Hindlimb muscle (tissue), 1 donor: ENCODE results near the gene G6PC2. TPM values are rescaled to one million over a fixed set of nuclear protein-coding genes. Genes with fewer than 3 reads are reported as not detected.
A peak's percentile ranks its signal among the peaks of the same experiment; 100 is the strongest.
"Not testable (repeated sequence)": the region's sequence is repeated elsewhere in the genome, so short reads cannot be mapped to it uniquely, and the experiment has no call there.

Experiments
- DNase-seq: peaks from one replicate; pipeline ENCODE4 v3.0.0-alpha.2; 2013
- polyA plus RNA-seq: library from polyadenylated mRNA; unstranded; fragments of 120-200 nt; gene quantifications from one replicate; pipeline ENCODE4 v1.2.1, GENCODE V29; 2013; ENCODE audit not compliant: insufficient read length

The G6PC2 gene, protein sequence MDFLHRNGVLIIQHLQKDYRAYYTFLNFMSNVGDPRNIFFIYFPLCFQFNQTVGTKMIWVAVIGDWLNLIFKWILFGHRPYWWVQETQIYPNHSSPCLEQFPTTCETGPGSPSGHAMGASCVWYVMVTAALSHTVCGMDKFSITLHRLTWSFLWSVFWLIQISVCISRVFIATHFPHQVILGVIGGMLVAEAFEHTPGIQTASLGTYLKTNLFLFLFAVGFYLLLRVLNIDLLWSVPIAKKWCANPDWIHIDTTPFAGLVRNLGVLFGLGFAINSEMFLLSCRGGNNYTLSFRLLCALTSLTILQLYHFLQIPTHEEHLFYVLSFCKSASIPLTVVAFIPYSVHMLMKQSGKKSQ
- polyA plus RNA-seq = not detected

DNA sequence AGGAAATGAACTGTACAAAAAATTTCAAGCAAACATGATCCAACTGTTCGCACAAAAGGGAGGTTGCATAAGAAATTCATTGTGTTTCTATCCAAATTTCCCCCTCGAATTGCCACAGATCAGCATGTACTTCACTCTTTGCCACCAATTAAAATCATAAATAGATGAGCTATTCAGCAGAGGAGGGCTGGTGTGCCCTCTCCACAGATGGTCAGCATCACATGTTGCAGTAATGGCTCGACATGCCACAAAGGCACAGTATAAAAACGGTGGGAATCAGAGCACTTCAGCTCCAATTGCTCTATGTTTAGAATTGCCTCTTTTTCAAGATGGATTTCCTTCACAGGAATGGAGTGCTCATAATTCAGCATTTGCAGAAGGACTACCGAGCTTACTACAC, at the start of gene G6PC2:
G6PC2 (plus strand) TSS at position 289 of the 400 bp plus-strand sequence; CDS start at position 330, 41 bp downstream.
- DNase-seq = no peak

DNA sequence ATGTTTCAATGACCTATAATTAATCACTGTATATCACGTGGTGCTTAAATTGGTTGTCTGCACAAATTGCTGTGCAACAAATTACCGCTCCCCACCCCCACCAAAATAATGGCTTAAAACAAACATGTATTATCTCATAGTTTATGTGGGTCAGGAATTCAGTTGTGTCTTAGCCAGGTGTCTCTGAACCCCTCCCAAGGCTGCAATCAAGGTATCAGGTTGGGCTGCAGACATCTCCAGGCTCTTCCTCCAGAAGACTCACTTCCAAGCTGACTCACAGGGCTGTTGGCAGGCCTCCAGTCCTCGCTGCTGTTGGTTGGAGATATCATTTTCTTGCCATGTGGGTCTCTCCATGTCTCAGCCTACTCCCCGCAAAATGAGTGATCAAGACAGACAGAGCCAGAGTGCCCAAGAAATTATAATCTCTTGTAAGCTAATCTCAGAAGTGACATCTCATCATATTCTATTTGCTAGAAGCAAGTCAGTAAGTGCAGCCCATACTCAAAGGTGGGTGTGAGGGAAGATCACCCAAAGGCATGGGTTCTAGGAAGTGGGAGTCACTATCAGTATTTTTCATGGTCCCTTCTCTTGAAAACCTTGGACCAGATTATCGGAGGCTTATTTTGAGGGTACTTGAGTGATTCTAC, 49.3 kb upstream of the G6PC2 start:
- no peak for DNase-seq

DNA sequence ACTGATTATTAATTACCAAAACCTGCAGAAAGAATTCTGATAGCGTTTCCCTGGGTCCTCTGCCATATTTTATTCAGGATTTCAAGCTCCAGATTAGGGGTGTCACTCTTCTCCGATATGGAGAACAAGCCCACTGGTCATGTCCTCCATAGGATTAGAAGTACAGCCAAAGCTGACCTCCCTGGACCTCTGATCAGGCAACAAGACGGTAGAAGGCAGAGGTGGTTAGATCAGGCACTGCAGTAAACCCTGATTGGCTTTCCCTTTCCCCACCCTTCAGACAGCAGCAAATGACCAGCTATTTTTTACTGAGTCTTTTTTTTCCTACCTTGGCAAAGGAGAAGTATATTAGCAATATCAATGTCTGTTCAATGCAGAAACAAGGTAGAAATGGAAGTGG, 48.6 kb upstream of the G6PC2 start:
- no peak for DNase-seq

DNA sequence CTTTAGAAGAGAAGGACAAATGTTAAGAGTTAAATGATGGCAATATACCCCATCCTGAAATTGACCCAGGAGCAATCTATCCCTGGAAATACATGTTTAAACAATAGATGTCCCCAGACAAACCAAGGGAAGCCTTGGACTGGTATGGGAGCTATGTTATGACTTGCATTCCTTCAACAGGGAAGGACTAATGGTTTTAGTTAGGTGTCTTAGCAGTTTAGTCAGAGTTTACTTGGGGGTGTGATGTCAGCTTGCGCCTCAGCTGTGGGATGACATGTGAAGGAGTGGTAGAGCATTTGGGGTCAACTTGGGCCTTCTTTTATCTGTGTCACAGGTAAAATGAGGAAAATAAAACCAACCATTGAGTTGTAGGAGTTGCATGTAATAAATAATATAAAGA, 47.6 kb upstream of the G6PC2 start:
- DNase-seq = no peak

DNA sequence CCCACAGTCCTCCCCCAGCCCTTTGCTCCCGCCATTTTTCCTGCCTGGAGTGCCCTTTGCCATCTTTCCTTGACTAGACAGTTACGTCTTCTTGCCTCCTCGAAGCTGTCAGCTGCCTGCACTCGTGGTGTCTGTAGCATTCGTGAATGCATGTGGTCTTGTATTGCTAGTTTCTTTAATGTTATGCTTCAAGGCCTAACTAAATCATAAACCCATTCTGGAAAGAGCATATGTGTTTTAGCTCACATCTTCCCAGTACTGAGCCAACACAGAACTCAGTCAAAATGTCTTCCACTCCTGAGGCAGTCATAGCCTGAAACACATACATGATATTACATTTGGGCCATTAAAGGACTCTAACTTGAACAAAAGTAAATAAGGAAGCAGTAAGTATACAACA, 46.4 kb upstream of the G6PC2 start:
- no peak for DNase-seq

DNA sequence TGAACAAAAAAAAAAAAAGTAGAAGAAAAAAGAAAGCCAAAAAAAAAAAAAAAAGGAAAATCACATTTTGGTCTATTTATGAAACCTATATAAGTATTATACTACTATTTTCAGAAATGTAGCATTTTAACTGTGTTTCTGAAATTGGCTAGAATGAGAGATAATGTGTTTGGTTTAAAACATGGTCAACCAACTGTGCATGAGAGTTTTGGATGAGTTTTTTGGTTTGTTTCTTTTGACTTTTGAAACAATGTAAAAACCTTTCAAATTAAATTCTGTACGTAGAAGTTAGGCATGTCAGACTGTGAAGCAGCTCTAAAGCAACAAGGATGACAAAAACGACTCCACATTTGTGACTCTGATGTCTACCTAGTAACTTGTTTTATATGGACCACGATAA, 45.5 kb upstream of the G6PC2 start:
- no peak for DNase-seq

DNA sequence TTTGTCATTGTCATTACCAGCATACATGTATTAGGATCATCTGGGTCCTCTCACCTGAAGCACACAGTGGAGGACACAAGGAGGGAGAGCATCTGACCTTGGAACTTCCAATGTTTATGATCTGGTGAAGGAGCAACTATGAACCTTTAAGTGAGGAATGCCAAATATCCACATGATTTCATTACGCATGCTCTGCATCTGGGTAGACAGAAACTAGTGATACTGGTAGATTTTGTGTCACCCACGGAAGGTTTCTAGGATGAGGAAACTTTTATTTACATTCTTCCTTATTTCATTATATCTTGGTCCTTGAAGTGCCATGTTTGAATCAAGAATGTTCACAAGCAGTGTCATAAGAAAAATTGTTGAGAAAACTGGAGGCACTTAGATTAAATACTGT, 42.9 kb upstream of the G6PC2 start:
- no peak for DNase-seq

DNA sequence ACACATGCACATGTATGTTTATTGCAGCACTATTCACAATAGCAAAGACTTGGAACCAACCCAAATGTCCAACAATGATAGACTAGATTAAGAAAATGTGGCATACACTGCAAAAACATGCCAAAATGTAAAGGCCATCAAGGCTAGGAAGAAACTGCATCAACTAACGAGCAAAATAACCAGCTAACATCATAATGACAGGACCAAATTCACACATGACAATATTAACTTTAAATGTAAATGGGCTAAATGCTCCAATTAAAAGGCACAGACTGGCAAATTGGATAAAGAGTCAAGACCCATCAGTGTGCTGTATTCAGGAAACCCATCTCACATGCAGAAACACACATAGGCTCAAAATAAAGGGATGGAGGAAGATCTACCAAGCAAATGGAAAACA, 33.9 kb upstream of the G6PC2 start:
- DNase-seq = not testable (repeated sequence)

DNA sequence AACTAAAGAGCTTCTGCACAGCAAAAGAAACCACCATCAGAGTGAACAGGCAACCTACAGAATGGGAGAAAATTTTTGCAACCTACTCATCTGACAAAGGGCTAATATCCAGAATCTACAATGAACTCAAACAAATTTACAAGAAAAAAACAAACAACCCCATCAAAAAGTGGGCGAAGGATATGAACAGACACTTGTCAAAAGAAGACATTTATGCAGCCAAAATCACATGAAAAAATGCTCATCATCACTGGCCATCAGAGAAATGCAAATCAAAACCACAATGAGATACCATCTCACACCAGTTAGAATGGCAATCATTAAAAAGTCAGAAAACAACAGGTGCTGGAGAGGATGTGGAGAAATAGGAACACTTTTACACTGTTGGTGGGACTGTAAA, 30.7 kb upstream of the G6PC2 start:
- DNase-seq = not testable (repeated sequence)

DNA sequence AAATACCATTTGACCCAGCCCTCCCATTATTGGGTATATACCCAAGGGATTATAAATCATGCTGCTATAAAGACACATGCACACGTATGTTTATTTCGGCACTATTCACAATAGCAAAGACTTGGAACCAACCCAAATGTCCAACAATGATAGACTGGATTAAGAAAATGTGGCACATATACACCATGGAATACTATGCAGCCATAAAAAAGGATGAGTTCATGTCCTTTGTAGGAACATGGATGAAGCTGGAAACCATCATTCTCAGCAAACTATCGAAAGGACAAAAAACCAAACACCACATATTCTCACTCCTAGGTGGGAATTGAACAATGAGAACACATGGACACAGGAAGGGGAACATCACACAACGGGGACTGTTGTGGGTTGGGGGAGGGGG, 30.3 kb upstream of the G6PC2 start:
- not testable (repeated sequence) for DNase-seq

DNA sequence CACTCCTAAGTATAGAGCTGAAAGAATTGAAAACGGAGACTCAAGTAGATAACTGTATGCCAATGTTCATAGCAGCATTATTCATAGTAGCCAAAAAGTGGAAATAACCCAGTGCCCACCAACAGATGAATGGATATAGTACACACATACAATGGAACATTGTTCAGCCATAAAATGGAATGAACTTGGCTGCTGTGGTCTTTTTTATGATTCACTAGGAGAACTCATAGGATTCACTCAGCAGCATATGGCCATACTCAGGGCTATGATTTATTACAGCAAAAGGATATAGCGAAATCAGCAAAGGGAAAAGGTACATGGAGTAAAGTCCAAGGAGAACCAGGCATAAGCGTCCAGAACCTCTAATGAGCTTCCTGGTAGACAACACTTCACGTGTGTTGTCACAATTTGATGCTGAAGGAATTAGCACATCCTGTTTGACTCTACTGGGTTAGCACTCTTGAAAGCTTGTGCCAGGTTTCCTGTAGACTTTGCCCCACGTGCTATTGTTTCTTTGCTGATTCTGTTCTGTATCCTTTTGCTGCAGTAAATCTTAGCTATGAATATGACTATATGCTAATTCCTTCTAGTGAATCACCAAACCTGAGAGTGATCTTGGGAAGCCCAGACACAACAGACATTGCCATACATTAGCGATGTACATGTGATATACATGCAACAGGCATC, 26.6 kb upstream of the G6PC2 start:
- DNase-seq = no peak

DNA sequence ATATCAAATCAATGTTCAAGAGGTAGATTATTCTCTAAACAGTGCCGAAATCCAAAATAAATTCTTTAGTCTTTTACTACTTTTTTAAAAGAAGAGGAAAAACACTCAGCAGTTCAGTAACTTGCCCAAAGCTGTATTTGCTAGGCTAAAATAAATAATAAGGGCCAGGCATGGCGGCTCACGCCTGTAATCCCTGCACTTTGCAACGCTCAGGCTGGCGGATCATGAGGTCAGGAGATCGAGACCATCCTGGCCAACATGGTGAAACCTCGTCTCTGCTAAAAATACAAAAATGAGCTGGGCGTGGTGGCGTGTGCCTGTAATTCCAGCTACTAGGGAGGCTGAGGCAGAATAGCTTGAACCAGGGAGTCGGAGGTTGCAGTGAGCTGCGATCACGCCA, 18.9 kb upstream of the G6PC2 start:
- DNase-seq = not testable (repeated sequence)

DNA sequence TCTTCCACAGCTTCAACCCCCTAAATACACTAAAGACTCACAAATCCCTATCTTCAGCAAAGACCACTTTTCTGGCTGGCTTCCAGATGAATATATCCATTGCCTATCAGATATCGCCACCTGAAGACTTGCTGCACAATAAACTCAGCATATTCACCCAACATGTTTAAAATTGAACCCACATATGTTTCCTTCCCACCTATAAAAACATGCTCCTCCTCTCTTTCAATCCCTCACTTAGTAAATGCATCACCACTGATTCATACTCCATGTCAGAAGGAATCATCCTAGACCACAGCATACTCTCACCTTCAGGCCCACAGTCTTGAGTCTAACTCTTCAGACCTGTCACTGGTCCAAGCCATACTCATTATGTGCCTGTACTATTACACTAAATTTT, 16.1 kb upstream of the G6PC2 start:
- DNase-seq = no peak

DNA sequence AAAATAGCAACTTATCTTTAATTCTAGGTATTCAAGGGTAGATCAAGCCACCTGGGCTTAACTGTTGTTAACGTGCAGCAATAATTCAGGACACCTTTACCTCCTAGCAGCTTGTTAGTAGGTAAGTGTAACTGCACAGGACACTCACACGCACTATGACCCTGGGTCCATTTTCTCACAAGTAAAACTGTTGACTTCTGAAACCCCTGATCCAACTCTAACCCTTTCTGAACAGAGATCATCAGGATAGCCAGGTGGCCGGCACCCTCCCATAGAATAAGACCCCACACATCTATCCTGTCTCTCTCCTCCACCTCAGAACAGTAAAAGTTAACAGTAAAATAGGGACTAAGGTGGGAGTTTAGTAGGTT, 11.5 kb upstream of the G6PC2 start:
- DNase-seq = no peak

DNA sequence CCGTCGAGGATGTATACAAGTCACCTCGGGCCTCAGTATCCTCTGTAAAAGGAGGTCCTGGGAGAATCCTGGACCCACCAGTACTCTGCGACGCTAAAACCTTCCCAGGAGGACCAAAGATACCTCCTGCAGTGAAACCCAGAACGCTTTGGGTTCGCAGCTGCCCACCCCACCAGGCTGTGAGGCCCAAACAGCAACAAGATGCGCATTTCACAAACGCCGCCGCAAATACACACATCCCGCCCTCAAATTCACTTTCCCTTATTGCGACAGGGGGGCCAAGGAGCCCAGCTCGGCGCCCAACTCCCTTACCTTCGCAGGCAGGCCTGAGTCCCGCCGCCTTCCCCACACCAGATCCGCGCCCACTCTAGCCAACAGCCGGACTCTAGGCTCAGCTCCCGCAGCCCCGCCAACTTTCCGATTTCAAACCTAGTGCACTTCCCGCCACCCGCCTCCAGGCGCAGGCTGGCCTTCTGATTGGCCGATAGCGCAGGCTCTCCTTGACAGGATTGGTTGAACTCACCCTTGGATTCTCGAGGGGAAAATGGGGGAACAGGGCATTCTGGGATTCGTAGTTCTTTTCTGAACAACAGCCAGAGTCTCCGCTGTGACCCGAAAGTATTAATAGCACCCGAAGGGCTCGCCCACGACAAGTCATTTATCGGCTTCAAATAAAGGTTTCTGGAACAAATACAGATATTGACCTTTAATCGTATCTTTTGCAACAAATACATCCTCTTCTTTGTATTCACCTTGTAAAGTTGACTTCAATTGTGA, 10.9 kb upstream of the G6PC2 start, which contains the start of gene SPC25:
SPC25 (minus strand) TSS at position 425 of the 777 bp plus-strand sequence. CDS start 911 bp downstream, outside the sequence.
- peak; percentile 89 for DNase-seq

DNA sequence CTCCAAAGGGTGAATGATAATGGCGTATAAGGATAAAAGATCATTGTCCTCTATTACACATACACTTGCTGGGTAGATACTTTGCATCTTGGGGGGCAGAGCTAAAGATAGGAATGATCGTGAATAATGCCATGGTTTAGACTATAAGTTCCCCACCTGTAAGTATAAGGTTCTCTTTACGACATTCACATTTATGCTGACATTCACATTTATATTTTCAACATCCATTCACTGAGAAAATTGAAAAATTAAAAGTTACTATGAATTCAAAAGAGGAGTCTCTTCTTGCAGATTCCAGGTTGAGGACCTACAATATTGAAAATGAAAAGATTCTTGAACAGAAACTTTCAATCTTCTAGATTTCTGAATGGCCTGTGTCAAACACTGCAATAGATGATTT, 8.8 kb upstream of the G6PC2 start:
- no peak for DNase-seq

DNA sequence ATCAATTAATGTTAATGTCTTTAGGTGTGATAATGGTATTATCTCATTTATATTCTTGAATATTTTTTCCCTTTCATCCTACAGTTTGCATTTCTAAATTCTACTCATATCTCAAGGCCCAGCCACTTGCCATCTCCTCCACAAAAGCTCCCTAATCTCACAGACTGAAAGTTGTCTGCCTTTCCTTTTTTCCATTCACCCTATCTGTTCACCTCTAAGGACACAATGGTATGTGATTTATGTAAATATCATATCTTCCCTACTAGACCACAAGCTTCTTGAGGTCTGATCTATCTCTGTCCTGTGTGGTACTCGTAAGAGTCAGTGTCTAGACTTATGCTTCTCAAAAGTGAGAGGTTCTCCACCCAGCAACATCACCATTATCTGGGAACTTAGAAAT, 7.0 kb upstream of the G6PC2 start:
- no peak for DNase-seq

DNA sequence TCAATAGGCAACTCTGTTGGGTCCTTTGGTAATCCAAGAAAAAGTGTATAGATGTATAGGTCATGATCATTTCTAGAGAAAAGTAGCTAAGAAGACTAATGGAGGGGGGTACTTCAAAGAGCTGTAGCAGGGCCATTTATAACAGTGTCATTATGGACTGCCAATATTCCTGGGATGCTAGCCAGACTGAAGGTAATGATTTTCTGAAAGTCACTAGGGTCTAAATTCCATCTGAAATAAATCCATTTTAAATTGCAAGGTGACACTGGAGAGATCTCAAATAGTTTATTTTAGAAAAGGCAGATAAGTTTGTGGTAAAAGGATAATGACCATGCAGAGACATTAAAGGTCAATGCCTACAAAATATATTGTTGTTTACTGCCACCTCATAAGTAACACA, 6.4 kb upstream of the G6PC2 start:
- no peak for DNase-seq

DNA sequence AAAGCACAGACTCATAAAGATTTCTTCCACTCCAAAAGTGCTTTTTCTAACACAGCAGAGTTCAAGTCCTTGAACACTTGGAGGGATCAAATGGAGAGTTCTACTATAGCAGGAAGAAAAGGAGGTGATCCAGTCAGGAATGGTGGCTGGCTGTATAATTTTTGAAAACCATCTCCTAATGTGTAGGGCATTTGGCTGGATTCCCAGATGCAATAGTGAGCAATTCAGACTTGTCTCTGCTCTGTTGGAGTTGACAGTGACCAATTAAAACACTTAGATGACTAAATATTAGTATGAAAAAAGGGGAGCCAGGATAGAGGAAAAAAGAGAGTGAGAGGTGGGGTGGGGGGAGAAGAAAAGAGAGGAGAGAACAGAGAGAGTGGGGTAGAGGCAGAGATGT, 5.3 kb upstream of the G6PC2 start:
- DNase-seq = no peak

DNA sequence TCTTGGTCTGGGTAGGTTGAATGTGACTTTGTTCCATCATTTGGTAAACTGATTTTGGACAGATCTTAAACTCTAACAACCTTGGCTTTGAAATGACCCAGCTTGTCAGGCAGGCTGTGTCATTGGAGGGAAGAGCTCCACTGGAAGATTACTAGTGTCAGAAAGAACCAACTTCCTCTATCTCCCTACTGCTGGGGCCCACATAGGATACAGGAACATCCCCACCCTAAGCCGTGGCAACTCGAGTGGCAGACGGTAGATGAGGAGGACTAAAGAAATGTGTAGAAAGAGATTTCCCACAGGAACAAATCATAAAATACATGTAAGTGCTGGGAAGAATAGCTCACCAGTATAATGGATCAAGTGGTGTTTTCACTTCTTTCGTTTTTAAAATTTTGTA, 4.3 kb upstream of the G6PC2 start:
- no peak for DNase-seq

DNA sequence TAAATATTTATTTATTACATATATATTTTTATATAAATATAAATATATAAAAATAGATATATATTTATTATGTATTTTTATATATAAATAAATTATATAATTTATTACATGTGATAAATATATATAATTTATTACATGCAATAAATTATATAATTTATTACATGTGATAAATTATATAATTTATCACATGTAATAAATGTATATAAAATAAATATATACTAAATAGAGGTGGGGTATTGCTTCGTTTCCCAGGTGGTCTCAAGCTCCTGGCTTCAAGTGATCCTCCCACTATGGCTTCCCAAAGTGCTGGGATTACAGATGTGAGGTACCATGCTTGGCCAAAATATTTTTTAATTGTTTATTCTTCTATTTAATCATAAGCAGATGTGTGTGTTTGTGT, 3.6 kb upstream of the G6PC2 start:
- DNase-seq = no peak

DNA sequence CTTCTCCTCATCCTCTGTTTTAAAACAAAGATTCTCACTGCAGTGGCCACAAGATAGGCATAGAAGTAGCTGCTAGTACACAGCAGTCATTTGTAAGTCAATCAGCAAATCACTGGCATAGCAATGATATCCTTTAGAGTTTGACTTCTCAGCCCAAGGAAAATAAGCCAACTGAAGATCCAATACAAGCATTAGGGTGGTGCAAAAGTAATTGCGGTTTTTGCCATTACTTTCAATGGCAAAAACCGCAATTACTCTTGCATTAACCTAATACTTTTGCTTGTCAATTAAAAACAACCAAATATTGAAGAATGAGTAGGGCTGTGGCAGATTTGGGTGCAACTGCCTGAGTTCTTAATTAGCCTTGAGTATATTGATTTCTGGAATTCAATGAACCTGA, 2.8 kb downstream of the G6PC2 start:
- no peak for DNase-seq

DNA sequence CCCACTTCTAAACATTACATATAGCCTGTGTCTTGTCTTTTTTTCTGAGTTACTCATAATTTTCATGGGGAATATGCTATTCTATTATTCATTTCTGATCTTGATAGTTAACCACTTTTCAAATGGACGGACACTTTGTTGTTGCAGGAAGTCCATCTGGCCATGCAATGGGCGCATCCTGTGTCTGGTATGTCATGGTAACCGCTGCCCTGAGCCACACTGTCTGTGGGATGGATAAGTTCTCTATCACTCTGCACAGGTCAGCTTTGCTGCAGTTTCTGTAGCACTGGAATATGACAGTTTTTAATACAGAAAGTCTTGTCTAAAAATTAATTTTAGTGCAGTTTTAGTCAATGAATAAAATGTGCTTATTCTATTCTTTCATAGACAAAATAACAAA, 3.3 kb downstream of the G6PC2 start:
- no peak for DNase-seq
